GM18511 (cell line): ENCODE results near the gene OR52W1.
"Not testable (repeated sequence)": the region's sequence is repeated elsewhere in the genome, so short reads cannot be mapped to it uniquely, and the experiment has no call there.

ENCODE experiments used
- ATAC-seq: cut with Tn5 transposase; IDR thresholded peaks from one replicate; pipeline ENCODE4 v1.9.1; 2021; ENCODE audit warnings: mild to moderate bottlenecking, moderate library complexity; ENCODE audit not compliant: unreplicated experiment

Gene OR52W1

DNA sequence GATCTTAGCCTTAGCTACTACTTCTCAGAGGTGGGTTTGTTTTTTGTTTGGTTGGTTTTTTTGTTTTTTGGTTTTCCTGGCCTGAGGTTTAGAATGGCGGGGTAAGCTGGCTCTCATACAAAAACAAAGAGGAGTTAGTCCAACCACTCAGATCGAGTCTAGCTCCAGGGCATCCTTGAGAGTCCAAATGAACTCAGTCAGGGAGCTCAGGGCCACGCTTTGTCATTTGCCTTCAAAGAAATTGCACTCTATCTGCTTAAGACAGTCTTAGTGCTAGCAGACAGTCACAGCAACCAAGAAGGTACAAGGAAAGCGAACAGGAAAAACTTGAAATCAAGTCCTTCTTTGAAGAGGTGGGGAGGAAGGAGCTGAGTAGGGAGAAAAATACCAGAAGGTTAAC is 17.5 kb downstream of the OR52W1 start:
- ATAC-seq: no peak

GRCh38 chr11:6217722-6218121 is 18.7 kb downstream of the OR52W1 start:
- ATAC-seq: no peak

GRCh38 chr11:6219359-6219758 is 20.3 kb downstream of the OR52W1 start:
- no peak for ATAC-seq

DNA sequence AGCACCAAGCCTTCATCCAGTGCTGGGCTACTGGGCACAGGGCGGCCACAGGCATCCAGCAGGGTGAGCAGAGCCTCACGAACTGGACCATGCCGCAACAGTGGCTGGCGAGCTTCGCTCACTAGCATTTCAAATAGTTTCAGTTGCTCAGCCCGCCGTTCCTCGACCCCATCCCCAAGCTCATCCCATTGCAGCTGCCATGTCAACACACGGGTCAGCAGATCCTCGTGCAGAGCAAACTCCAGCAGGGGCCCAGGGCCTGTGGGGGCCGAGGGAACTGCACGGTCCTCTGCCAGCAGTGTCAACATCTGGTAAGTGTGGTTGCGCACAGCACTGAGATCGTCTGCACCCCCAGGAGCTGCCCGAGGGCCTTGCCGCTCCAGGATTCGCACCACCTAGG is 24.8 kb downstream of the OR52W1 start:
- no peak for ATAC-seq

GRCh38 chr11:6224421-6224820 is 25.4 kb downstream of the OR52W1 start:
- no peak for ATAC-seq

GRCh38 chr11:6225024-6225423 is 26.0 kb downstream of the OR52W1 start:
- no peak for ATAC-seq

DNA sequence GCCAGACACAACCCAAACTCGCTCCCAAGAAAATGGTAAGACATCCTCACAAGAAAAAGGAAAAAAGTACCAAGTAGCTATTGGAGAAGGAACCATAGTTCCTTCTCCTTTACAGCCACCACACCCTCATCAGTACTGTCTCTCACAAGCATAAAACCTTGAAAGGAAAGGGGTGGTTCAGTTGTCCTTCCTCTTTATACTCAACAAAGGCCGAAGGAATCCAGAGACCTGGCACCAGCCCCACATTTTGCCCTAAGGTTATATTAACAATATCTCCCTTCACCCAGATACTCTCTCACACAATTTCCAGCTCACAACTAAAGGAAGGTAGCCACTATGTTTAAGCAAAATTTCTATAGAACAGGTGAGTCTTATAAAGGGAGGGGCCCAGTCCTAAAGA is 26.9 kb downstream of the OR52W1 start:
- ATAC-seq: no peak

DNA sequence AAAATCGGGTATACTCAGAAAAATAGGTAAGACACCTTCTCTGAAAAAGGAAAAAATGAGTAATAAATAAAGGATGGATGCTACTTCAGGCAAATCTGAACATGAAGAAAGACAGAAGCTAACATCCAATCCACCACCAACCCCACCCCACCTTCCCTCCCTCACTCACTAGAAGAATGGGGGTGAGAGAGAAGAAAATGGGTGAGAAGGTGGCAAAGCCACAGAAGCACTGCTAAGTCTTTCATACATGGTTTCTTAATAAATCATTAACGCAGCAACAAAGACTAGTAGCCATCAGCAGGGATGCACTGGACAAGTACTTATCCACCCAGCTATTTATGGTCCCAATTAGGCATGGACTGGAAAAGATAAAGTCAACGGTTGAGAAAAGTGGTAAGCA is 29.5 kb downstream of the OR52W1 start:
- no peak for ATAC-seq

GRCh38 chr11:6229911-6230310 is 30.9 kb downstream of the OR52W1 start:
- no peak for ATAC-seq

GRCh38 chr11:6232899-6233298 is 33.9 kb downstream of the OR52W1 start:
- no peak for ATAC-seq

GRCh38 chr11:6233984-6234386 is 35.0 kb downstream of the OR52W1 start:
- ATAC-seq: peak; percentile 0

- ATAC-seq: peak; percentile 93
These were observed 35.5 kb downstream of the OR52W1 start, which contains the start of gene FHIP1B for GRCh38 chr11:6234387-6235107. Gene FHIP1B, minus strand, starts transcription at chr11:6234636. Its CDS starts 10,120 bp downstream, at chr11:6224516.

GRCh38 chr11:6237266-6237665 is 38.2 kb downstream of the OR52W1 start:
- ATAC-seq: no peak

- ATAC-seq: no peak
These were observed 38.8 kb downstream of the OR52W1 start for GRCh38 chr11:6237761-6238302.

DNA sequence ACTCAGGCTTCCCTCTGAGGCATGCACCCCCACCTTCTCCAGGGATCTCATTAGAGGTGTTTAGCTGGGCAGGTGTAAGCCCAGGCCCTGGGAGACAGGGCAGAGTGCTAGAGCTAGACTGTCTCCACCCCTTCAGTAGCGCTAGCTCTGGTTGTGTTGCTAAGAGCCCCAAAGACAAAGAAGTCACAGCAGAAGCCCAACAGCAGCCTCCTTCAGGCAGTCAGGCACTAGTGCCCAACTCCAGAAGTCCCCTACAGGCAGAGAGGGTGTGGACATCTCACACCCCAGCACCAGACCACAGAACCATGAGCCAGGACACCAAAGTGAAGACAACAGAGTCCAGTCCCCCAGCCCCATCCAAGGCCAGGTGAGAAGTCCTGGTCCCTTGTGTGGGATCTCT is 39.9 kb downstream of the OR52W1 start, which contains the start of gene CNGA4:
Gene CNGA4 (plus strand): TSS at position 188 of the 400 bp plus-strand sequence. CDS start 118 bp downstream, at position 306.
- ATAC-seq: no peak

DNA sequence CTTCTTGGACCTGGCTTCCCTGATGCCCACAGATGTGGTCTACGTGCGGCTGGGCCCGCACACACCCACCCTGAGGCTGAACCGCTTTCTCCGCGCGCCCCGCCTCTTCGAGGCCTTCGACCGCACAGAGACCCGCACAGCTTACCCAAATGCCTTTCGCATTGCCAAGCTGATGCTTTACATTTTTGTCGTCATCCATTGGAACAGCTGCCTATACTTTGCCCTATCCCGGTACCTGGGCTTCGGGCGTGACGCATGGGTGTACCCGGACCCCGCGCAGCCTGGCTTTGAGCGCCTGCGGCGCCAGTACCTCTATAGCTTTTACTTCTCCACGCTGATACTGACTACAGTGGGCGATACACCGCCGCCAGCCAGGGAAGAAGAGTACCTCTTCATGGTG is 41.1 kb downstream of the OR52W1 start:
- ATAC-seq: no peak

GRCh38 chr11:6240781-6241180 is 41.8 kb downstream of the OR52W1 start:
- ATAC-seq: no peak

DNA sequence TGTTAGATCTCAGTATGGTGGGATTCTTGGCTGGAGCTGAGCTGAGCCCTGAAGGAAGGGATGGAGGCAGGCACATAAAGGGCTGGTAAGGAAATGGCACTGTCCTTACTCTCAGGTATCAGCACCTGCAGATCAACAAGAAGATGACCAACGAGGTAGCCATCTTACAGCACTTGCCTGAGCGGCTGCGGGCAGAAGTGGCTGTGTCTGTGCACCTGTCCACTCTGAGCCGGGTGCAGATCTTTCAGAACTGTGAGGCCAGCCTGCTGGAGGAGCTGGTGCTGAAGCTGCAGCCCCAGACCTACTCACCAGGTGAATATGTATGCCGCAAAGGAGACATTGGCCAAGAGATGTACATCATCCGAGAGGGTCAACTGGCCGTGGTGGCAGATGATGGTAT is 42.3 kb downstream of the OR52W1 start:
- no peak for ATAC-seq

DNA sequence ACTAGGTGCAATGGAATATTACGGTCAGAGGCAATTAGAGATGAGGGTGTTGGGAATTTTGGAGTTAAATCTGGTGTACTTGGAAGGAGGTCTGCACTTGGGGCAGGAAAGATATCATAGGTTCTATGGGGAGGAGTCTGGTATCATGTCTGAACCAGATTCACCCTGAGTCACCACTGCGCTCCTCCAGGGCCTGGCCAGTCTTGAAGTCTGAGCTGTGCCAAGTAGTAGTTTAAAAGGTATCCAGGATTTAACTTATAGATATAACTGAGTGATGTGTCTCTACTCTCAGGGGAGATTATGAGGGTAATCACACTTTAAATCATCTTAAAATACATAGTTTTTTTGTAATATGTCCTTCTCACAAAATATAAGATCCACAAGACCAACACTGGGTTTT is 46.5 kb downstream of the OR52W1 start:
- ATAC-seq: no peak

- no peak for ATAC-seq
These were observed 49.2 kb downstream of the OR52W1 start for GRCh38 chr11:6248248-6248647.

DNA sequence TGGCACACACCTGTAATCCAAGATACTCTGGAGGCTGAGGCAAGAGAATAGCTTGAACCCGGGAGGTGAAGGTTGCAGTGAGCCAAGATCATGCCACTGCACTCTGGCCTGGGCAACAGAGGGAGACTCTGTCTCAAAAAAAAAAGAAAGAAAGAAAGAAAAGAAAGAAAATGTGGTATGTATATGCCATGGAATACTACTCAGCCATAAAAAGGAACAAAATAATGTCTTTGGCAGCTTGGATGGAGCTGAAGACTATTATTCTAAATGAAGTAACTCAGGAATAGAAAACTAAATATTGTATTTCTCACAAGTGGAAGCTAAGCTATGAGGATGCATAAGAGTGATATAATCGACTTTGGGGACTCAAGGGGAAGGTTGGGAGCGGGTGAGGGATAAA is 49.9 kb downstream of the OR52W1 start:
- ATAC-seq: not testable (repeated sequence)
